ENCODE data around the gene ACSL4.

DNA sequence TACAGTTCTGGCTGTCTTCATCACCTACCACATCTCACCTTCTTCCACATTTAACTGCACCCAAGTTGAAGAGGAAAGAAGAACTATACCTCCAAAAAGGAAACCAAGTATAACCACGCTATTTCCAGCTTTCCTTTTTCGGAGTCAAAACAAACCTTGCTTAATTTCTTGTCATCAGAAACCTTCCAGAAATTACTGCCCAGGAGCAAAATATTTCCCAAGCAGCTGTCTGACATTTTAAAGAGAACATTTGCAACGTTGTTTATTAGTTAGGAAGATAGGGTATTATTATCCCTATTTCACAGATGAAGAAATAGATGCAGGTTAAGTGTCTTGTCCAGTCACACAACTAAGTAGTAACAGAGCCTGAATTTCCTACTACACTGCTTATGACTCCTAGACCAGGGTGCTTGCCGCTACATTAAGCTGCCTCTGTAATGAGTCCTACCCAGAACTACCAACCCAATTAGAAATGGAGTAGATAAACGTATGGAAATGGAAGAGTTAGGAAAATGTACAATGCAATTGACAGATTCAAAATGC is 2.2 kb upstream of the ACSL4 start:
- TF ChIP-seq, protein P1, sequence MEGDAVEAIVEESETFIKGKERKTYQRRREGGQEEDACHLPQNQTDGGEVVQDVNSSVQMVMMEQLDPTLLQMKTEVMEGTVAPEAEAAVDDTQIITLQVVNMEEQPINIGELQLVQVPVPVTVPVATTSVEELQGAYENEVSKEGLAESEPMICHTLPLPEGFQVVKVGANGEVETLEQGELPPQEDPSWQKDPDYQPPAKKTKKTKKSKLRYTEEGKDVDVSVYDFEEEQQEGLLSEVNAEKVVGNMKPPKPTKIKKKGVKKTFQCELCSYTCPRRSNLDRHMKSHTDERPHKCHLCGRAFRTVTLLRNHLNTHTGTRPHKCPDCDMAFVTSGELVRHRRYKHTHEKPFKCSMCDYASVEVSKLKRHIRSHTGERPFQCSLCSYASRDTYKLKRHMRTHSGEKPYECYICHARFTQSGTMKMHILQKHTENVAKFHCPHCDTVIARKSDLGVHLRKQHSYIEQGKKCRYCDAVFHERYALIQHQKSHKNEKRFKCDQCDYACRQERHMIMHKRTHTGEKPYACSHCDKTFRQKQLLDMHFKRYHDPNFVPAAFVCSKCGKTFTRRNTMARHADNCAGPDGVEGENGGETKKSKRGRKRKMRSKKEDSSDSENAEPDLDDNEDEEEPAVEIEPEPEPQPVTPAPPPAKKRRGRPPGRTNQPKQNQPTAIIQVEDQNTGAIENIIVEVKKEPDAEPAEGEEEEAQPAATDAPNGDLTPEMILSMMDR (IDR thresholded peaks at IDR 0.05): no peak
- TF ChIP-seq POLR2A (IDR thresholded peaks at IDR 0.05) (no peak), POLR2AphosphoS5 (IDR thresholded peaks at IDR 0.05) (no peak)

All from breast epithelium (tissue), 3 donors.